CD4-positive, alpha-beta T cell (primary cell): Measurements from ENCODE around the gene SCN10A. TPM values are rescaled to one million over a fixed set of nuclear protein-coding genes. Genes with fewer than 3 reads are reported as not detected.

ENCODE experiments used
- ATAC-seq: fragments of 200-7000 bp; cut with Tn5 transposase; one replicate; pipeline ENCODE4 v1.10.0; 2022; ENCODE audit warnings: mild to moderate bottlenecking; ENCODE audit not compliant: poor library complexity
- CTCF ChIA-PET: fragments of 350-600 bp; sonication (Branson Sonifier 250); formaldehyde crosslinking; loops from one replicate; lab custom pipeline; 2021; ENCODE audit warnings: antibody characterized with exemption, inconsistent platforms; lab: Charles Lee
- POLR2A ChIA-PET: fragments of 350-600 bp; sonication (Branson Sonifier 250); formaldehyde crosslinking; loops from one replicate; lab custom pipeline; 2021; ENCODE audit warnings: antibody characterized with exemption, inconsistent platforms; lab: Charles Lee
- DNase-seq, 14 experiments: peaks; one replicate each; pipeline ENCODE4 v3.0.0-alpha.2; 2013 to 2020; ENCODE audit warnings: mixed read lengths in 2 of 14
- H3K27ac ChIP-seq, 2 donors: one replicate each; pipeline versions ENCODE4 v1.5.1 to v1.7.0; 2013; ENCODE audit warnings: low read length in 2 of 2, low read depth in 1 of 2, mild to moderate bottlenecking in 1 of 2
- H3K27me3 ChIP-seq, 2 experiments: 1 replicate in 1 of 2; 2 replicates in 1 of 2; pipeline versions ENCODE4 v1.6.1 to v1.7.0; 2013; ENCODE audit warnings: low read length in 2 of 2, control low read depth in 1 of 2, mild to moderate bottlenecking in 1 of 2, moderate library complexity in 1 of 2; ENCODE audit not compliant: insufficient read depth in 2 of 2, control insufficient read depth in 1 of 2
- H3K36me3 ChIP-seq: one replicate; pipeline ENCODE4 v1.6.1; 2013; ENCODE audit warnings: low read length, control low read depth; ENCODE audit not compliant: insufficient read depth
- H3K4me1 ChIP-seq: one replicate; pipeline ENCODE4 v1.6.1; 2013; ENCODE audit warnings: low read length, control low read depth; ENCODE audit not compliant: insufficient read depth
- H3K4me3 ChIP-seq: one replicate; pipeline ENCODE4 v1.5.1; 2013; ENCODE audit warnings: mild to moderate bottlenecking, low read length, moderate library complexity
- H3K9me3 ChIP-seq, 2 experiments: 1 replicate in 1 of 2; 2 replicates in 1 of 2; pipeline versions ENCODE4 v1.6.1 to v1.7.0; 2013; ENCODE audit warnings: low read length in 2 of 2, mild to moderate bottlenecking in 2 of 2, control low read depth in 1 of 2, moderate library complexity in 1 of 2; ENCODE audit not compliant: control insufficient read depth in 1 of 2, insufficient read depth in 1 of 2
- H3K27ac Mint-ChIP-seq: one replicate; pipeline ENCODE4 v1.8.0; 2020; ENCODE audit warnings: mixed read lengths
- H3K27me3 Mint-ChIP-seq: one replicate; pipeline ENCODE4 v1.8.0; 2021; ENCODE audit warnings: mixed read lengths
- H3K36me3 Mint-ChIP-seq: one replicate; pipeline ENCODE4 v1.8.0; 2021; ENCODE audit warnings: low read depth, mixed read lengths
- H3K4me1 Mint-ChIP-seq: one replicate; pipeline ENCODE4 v1.8.0; 2021; ENCODE audit warnings: low read depth, mixed read lengths
- H3K4me3 Mint-ChIP-seq: one replicate; pipeline ENCODE4 v1.8.0; 2020; ENCODE audit warnings: mild to moderate bottlenecking, mixed read lengths
- H3K9me3 Mint-ChIP-seq: one replicate; pipeline ENCODE4 v1.8.0; 2020; ENCODE audit warnings: mixed read lengths
- intact Hi-C, 2 experiments: fragments of 100-400 bp; cut with DNase I in 1 of 2; cut with micrococcal nuclease in 1 of 2; formaldehyde crosslinking; loops; one replicate each; pipeline versions ENCODE4 v1.15.1 to v1.9.0; 2023 to 2025; cut with DNase I, micrococcal nuclease
- total RNA-seq, 174 experiments: library from RNA in 2 of 174; stranded (reverse) in 2 of 174; gene quantifications; one replicate each; pipeline ENCODE4 v1.2.3 and lab custom pipeline; 2021 to 2026
- TF ChIP-seq, protein P1 (sequence below): fragments of 200-600 bp; IDR thresholded peaks from one replicate; pipeline ENCODE4 v1.8.0; 2022; ENCODE audit warnings: antibody characterized with exemption, mild to moderate bottlenecking

The SCN10A gene
- total RNA-seq, 2 experiments from 2014 or later: not detected

DNA sequence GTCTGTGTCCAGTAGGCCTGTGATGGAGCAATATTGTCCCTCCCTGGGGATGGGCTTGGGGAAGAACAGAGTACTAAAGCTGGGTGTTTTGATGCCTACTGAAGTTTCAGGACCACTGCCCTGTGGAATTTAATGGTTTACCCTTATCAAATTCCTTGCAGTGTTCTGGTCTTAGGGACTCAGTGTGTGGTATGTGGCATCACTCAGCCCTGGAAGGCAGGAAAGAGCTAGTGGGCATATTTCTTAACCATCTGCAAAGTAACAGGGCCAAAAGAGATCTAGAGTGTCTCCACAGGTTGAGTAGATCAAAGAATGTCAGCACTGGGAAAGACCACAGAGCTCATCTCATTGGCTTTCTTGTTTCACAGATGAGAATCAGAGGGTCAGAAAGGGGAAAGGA lies 11.8 kb upstream of the SCN10A start:
- Histone ChIP-seq H3K27ac (no peak overlapping the region), H3K36me3 (no peaks in the 10 kb centered on the region), H3K27me3 (no peaks in the 10 kb centered on the region), H3K4me1 (no peaks in the 10 kb centered on the region), H3K4me3 (no peak overlapping the region), H3K9me3 (peaks cover 0 to 5% of the 10 kb centered on the region in 2 experiments)
- Mint-ChIP-seq H3K36me3 (no peaks in the 10 kb centered on the region), H3K4me3 (no peak overlapping the region), H3K9me3 (no peaks in the 10 kb centered on the region), H3K4me1 (no peaks in the 10 kb centered on the region), H3K27me3 (peaks cover 17% of the 10 kb centered on the region), H3K27ac (no peak overlapping the region)
- ATAC-seq: no peak
- intact Hi-C loops: no loop called here
- POLR2A ChIA-PET: no interaction called here
- TF ChIP-seq, protein P1, sequence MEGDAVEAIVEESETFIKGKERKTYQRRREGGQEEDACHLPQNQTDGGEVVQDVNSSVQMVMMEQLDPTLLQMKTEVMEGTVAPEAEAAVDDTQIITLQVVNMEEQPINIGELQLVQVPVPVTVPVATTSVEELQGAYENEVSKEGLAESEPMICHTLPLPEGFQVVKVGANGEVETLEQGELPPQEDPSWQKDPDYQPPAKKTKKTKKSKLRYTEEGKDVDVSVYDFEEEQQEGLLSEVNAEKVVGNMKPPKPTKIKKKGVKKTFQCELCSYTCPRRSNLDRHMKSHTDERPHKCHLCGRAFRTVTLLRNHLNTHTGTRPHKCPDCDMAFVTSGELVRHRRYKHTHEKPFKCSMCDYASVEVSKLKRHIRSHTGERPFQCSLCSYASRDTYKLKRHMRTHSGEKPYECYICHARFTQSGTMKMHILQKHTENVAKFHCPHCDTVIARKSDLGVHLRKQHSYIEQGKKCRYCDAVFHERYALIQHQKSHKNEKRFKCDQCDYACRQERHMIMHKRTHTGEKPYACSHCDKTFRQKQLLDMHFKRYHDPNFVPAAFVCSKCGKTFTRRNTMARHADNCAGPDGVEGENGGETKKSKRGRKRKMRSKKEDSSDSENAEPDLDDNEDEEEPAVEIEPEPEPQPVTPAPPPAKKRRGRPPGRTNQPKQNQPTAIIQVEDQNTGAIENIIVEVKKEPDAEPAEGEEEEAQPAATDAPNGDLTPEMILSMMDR: no peak
- no peak for DNase-seq
- CTCF ChIA-PET: no interaction called here

GRCh38 chr3:38826001-38826400 lies 10.0 kb upstream of the SCN10A start:
- intact Hi-C loops: no loop called here
- no peak overlapping the region for H3K4me3 Mint-ChIP-seq
- no peaks in the 10 kb centered on the region for H3K4me1 ChIP-seq
- H3K9me3 Mint-ChIP-seq: no peaks in the 10 kb centered on the region
- H3K36me3 Mint-ChIP-seq: no peaks in the 10 kb centered on the region
- CTCF ChIA-PET: no interaction called here
- H3K27ac Mint-ChIP-seq: no peak overlapping the region
- ATAC-seq: no peak
- no peak overlapping the region for H3K27ac ChIP-seq
- DNase-seq: no peak
- TF ChIP-seq, protein P1: no peak
- H3K4me3 ChIP-seq: no peak overlapping the region
- H3K27me3 Mint-ChIP-seq: peaks cover 34% of the 10 kb centered on the region
- H3K4me1 Mint-ChIP-seq: no peaks in the 10 kb centered on the region
- H3K27me3 ChIP-seq: no peaks in the 10 kb centered on the region
- H3K9me3 ChIP-seq: peaks cover 0 to 5% of the 10 kb centered on the region in 2 experiments
- POLR2A ChIA-PET: no interaction called here
- H3K36me3 ChIP-seq: no peaks in the 10 kb centered on the region

- intact Hi-C loops: no loop called here
- H3K9me3 Mint-ChIP-seq: no peaks in the 10 kb centered on the region
- Histone ChIP-seq H3K27ac (no peak overlapping the region), H3K9me3 (peaks cover 0 to 5% of the 10 kb centered on the region in 2 experiments), H3K4me1 (no peaks in the 10 kb centered on the region), H3K36me3 (no peaks in the 10 kb centered on the region), H3K4me3 (no peak overlapping the region), H3K27me3 (no peaks in the 10 kb centered on the region)
- H3K4me3 Mint-ChIP-seq: no peak overlapping the region
- peaks cover 34% of the 10 kb centered on the region for H3K27me3 Mint-ChIP-seq
- no peaks in the 10 kb centered on the region for H3K36me3 Mint-ChIP-seq
- CTCF ChIA-PET: no interaction called here
- DNase-seq (no peak), ATAC-seq (no peak)
- no peak overlapping the region for H3K27ac Mint-ChIP-seq
- no peaks in the 10 kb centered on the region for H3K4me1 Mint-ChIP-seq
- TF ChIP-seq, protein P1: no peak
- POLR2A ChIA-PET: no interaction called here
Measured at GRCh38 chr3:38824349-38824748, 8.3 kb upstream of the SCN10A start.
